ENCODE measurements around the gene RGS17.

DNA sequence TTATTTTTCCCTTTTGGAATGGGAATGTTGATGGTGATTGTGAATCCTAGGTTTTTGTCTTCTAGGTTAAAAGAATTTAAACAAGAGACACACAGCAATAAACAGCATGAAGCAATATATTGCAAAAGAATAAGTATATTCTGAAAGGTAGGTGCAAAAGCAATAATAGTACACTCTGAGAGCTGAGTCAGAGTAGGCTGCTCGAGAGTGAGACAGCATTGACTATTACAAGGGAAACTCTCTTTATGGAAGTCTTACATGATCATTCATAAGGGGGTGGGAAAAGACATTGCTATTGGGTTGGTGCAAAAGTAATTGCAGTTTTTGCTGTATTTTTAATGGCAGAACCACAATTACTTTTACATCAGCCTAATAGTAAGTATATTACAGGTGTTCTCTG is 173.3 kb downstream of the RGS17 start:
- TF ChIP-seq, protein P1, sequence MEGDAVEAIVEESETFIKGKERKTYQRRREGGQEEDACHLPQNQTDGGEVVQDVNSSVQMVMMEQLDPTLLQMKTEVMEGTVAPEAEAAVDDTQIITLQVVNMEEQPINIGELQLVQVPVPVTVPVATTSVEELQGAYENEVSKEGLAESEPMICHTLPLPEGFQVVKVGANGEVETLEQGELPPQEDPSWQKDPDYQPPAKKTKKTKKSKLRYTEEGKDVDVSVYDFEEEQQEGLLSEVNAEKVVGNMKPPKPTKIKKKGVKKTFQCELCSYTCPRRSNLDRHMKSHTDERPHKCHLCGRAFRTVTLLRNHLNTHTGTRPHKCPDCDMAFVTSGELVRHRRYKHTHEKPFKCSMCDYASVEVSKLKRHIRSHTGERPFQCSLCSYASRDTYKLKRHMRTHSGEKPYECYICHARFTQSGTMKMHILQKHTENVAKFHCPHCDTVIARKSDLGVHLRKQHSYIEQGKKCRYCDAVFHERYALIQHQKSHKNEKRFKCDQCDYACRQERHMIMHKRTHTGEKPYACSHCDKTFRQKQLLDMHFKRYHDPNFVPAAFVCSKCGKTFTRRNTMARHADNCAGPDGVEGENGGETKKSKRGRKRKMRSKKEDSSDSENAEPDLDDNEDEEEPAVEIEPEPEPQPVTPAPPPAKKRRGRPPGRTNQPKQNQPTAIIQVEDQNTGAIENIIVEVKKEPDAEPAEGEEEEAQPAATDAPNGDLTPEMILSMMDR (conservative IDR thresholded peaks at IDR 0.05): no peak
- TF ChIP-seq EZH2 (IDR thresholded peaks at IDR 0.05; ENCODE audit: low read depth): no peak
